Measurements from ENCODE around the gene TXNDC11. TPM values are rescaled to one million over a fixed set of nuclear protein-coding genes. Genes with fewer than 3 reads are reported as not detected.

The TXNDC11 gene
- total and polyA plus RNA-seq, 10 of the 15 experiments (the other 5 are each of a cell fraction or from before 2014, with no cell fraction given), result 1.7 to 86.7 (median 54.4) TPM

GRCh38 chr16:11681976-11682654 lies 60.5 kb downstream of the TXNDC11 start (continued):
- TF ChIP-seq FOXK2 (IDR thresholded peaks at IDR 0.05) (no peak), BCL11A (IDR thresholded peaks at IDR 0.05; ENCODE audit: low read depth, low read length) (peak; percentile 58; the same call in 1 of the 2 replicates), ATF3 (IDR thresholded peaks at IDR 0.05; ENCODE audit: borderline replicate concordance, extremely low read depth, low read depth, low read length) (no peak), PBX3 (IDR thresholded peaks at IDR 0.05; ENCODE audit: insufficient replicate concordance, low read depth, low read length) (no peak), CBX5 (IDR thresholded peaks at IDR 0.05; ENCODE audit: low read depth) (no peak), DPF2 (IDR thresholded peaks at IDR 0.05) (peak; percentile 67; the same call in 1 of the 2 replicates), BMI1 (IDR thresholded peaks at IDR 0.05; ENCODE audit: borderline replicate concordance) (no peak), SMAD1 (IDR thresholded peaks at IDR 0.05; ENCODE audit: low read depth, partially characterized antibody) (no peak), RFX5 (IDR thresholded peaks at IDR 0.05; ENCODE audit: low read depth, low read length) (no peak), NBN (IDR thresholded peaks at IDR 0.05) (no peak), SIX5 (IDR thresholded peaks at IDR 0.05; ENCODE audit: low read depth, low read length, severe bottlenecking) (no peak), ZBTB40 (IDR thresholded peaks at IDR 0.05; ENCODE audit: borderline replicate concordance) (no peak), PRDM15 (CRISPR knock-in tag; IDR thresholded peaks at IDR 0.05) (no peak), JUNB (IDR thresholded peaks at IDR 0.05) (no peak), RELB (IDR thresholded peaks at IDR 0.05; ENCODE audit: low read depth) (peak; percentile 7; the same call in 1 of the 2 replicates), IRF4 (IDR thresholded peaks at IDR 0.05; ENCODE audit: low read depth, low read length) (peak; percentile 74), KAT2A (conservative IDR thresholded peaks at IDR 0.05; ENCODE audit: control insufficient read depth, low read depth, low read length) (no peak), NR2C1 (IDR thresholded peaks at IDR 0.05) (no peak), NR2C2 (IDR thresholded peaks at IDR 0.05; ENCODE audit: borderline replicate concordance, control insufficient read depth, insufficient read length, low read depth) (no peak), TBL1XR1 (IDR thresholded peaks at IDR 0.05; ENCODE audit: low read depth, low read length) (peak; percentile 1; the same call in 1 of the 2 replicates)
